ENCODE data around the gene TNP2.

Gene TNP2

GRCh38 chr16:11218604-11218962 is 50.5 kb downstream of the TNP2 start:
- no peak for DNase-seq (ENCODE audit: low read depth)

All from activated gamma-delta T cell treated with anti-CD3 and anti-CD28 coated beads, Interleukin-2, amount 50 U/mL, for 16 hours (primary cell).